ENCODE measurements around the gene CDO1.
A peak's percentile ranks its signal among the peaks of the same experiment; 100 is the strongest.

CDO1 gene

GRCh38 chr5:115776989-115777388, 39.5 kb downstream of the CDO1 start:
- no peak for DNase-seq (ENCODE audit: low spot score in 2 of 2)
- Mint-ChIP-seq H3K36me3 (no peaks in the 10 kb centered on the region), H3K9me3 (no peaks in the 10 kb centered on the region), H3K4me1 (no peaks in the 10 kb centered on the region), H3K4me3 (no peak overlapping the region), H3K27ac (no peak overlapping the region)
- no peak for ATAC-seq

- DNase-seq (ENCODE audit: low spot score in 2 of 2) (no peak), ATAC-seq (no peak)
- H3K36me3 Mint-ChIP-seq, result no peaks in the 10 kb centered on the region
- H3K27ac Mint-ChIP-seq, result no peak overlapping the region
- H3K9me3 Mint-ChIP-seq, result no peaks in the 10 kb centered on the region
- H3K4me3 Mint-ChIP-seq, result no peak overlapping the region
- H3K4me1 Mint-ChIP-seq, result no peaks in the 10 kb centered on the region
Observed at GRCh38 chr5:115775999-115776398, 40.5 kb downstream of the CDO1 start.

GRCh38 chr5:115774684-115775083, 41.8 kb downstream of the CDO1 start:
- ATAC-seq (no peak), DNase-seq (ENCODE audit: low spot score in 2 of 2) (no peak)
- no peaks in the 10 kb centered on the region for H3K9me3 Mint-ChIP-seq
- no peaks in the 10 kb centered on the region for H3K36me3 Mint-ChIP-seq
- H3K4me3 Mint-ChIP-seq, result no peak overlapping the region
- H3K27ac Mint-ChIP-seq, result no peak overlapping the region
- H3K4me1 Mint-ChIP-seq, result no peaks in the 10 kb centered on the region

GRCh38 chr5:115772731-115773475, 43.6 kb downstream of the CDO1 start:
- DNase-seq (ENCODE audit: low spot score in 2 of 2), result no peak
- Mint-ChIP-seq H3K9me3 (no peaks in the 10 kb centered on the region), H3K36me3 (no peaks in the 10 kb centered on the region), H3K4me3 (no peak overlapping the region), H3K27ac (no peak overlapping the region), H3K4me1 (no peaks in the 10 kb centered on the region)
- no peak for ATAC-seq

GRCh38 chr5:115770466-115770865, 46.0 kb downstream of the CDO1 start:
- no peak for ATAC-seq
- Mint-ChIP-seq H3K36me3 (no peaks in the 10 kb centered on the region), H3K9me3 (no peaks in the 10 kb centered on the region), H3K27ac (no peak overlapping the region), H3K4me1 (no peaks in the 10 kb centered on the region), H3K4me3 (no peak overlapping the region)
- DNase-seq (ENCODE audit: low spot score in 2 of 2), result no peak

- DNase-seq (ENCODE audit: low spot score in 2 of 2) (no peak), ATAC-seq (no peak)
- Mint-ChIP-seq H3K9me3 (no peaks in the 10 kb centered on the region), H3K27ac (no peak overlapping the region), H3K4me1 (no peaks in the 10 kb centered on the region), H3K36me3 (no peaks in the 10 kb centered on the region), H3K4me3 (no peak overlapping the region)
Observed at GRCh38 chr5:115767424-115767823, 49.0 kb downstream of the CDO1 start.

GRCh38 chr5:115766608-115767007, 49.9 kb downstream of the CDO1 start:
- Mint-ChIP-seq H3K4me1 (no peaks in the 10 kb centered on the region), H3K9me3 (peaks cover 3% of the 10 kb centered on the region), H3K36me3 (no peaks in the 10 kb centered on the region), H3K27ac (no peak overlapping the region), H3K4me3 (no peak overlapping the region)
- no peak for DNase-seq (ENCODE audit: low spot score in 2 of 2)
- no peak for ATAC-seq

GRCh38 chr5:115758356-115758755, 58.1 kb downstream of the CDO1 start:
- peak; percentile 66 for ATAC-seq

GRCh38 chr5:115755675-115756074, 60.8 kb downstream of the CDO1 start:
- H3K9me3 Mint-ChIP-seq, result no peaks in the 10 kb centered on the region
- ATAC-seq (no peak), DNase-seq (ENCODE audit: low spot score in 2 of 2) (no peak)
- no peak overlapping the region for H3K4me3 Mint-ChIP-seq
- no peak overlapping the region for H3K27ac Mint-ChIP-seq
- H3K36me3 Mint-ChIP-seq, result no peaks in the 10 kb centered on the region
- H3K4me1 Mint-ChIP-seq, result no peaks in the 10 kb centered on the region

More at GRCh38 chr5:115758356-115758755, 58.1 kb downstream of the CDO1 start:
- no peak for DNase-seq (ENCODE audit: low spot score in 2 of 2)
- H3K4me3 Mint-ChIP-seq, result no peak overlapping the region
- H3K9me3 Mint-ChIP-seq, result peaks cover 3% of the 10 kb centered on the region
- no peak overlapping the region for H3K27ac Mint-ChIP-seq
- no peaks in the 10 kb centered on the region for H3K36me3 Mint-ChIP-seq
- H3K4me1 Mint-ChIP-seq, result no peaks in the 10 kb centered on the region
